K562 (cell line): Measurements from ENCODE around the gene THEM5. TPM values are rescaled to one million over a fixed set of nuclear protein-coding genes. Genes with fewer than 3 reads are reported as not detected.

ENCODE experiments used
- ATAC-seq: fragments of 200-7000 bp; cut with Tn5 transposase; 3 replicates; pipeline ENCODE4 v1.9.1; 2020; ENCODE audit warnings: moderate library complexity
- BruUV-seq: library from RNA; stranded (reverse); fragments of 400-500 nt; replicated peaks from 2 replicates; lab custom pipeline; 2021; lab: Mats Ljungman, UMichigan
- CTCF ChIA-PET: fragments of 300-600 bp; formaldehyde crosslinking; extraction: SDS; loops from one replicate; lab custom pipeline; 2021; ENCODE audit warnings: low intra/inter-chr PET ratio; lab: Yijun Ruan, JAX
- POLR2A ChIA-PET: fragments of 300-600, 350-650 bp; sonication (Branson Sonifier 250); formaldehyde crosslinking; extraction: SDS; loops from one replicate; lab custom pipeline; 2021; ENCODE audit warnings: antibody characterized with exemption, inconsistent platforms; lab: Yijun Ruan, JAX
- DNase-seq, 4 experiments: peaks; one replicate each; pipeline versions ENCODE4 v3.0.0 to v3.0.0-alpha.2; 2011 to 2018; ENCODE audit warnings: low spot score in 3 of 4, mixed read lengths in 3 of 4; ENCODE audit errors: extremely low read depth in 1 of 4
- FAIRE-seq: peaks from 2 replicates; lab custom pipeline; 2011; peaks lifted over from hg19 to GRCh38; lab: Jason Lieb, UNC
- H2AFZ ChIP-seq: 2 replicates; pipeline ENCODE4 v1.6.0; 2011; ENCODE audit warnings: low read depth, low read length, control low read depth, inconsistent platforms
- H3K27ac ChIP-seq: fragments of 200-600 bp; 3 replicates; pipeline ENCODE4 v1.8.0; 2011; ENCODE audit warnings: low read depth, mild to moderate bottlenecking, control low read depth, inconsistent platforms, low read length, moderate library complexity, mixed read lengths; ENCODE audit errors: extremely low read depth
- H3K27me3 ChIP-seq, 2 experiments: fragments of 300-600 bp in 1 of 2; 2 replicates in 1 of 2; 3 replicates in 1 of 2; pipeline versions ENCODE4 v1.6.0 to v1.8.0; 2011; ENCODE audit warnings: inconsistent platforms in 2 of 2, low read length in 2 of 2, mild to moderate bottlenecking in 1 of 2, mixed read lengths in 1 of 2, moderate library complexity in 1 of 2; ENCODE audit not compliant: control insufficient read depth in 2 of 2, insufficient read depth in 2 of 2
- H3K36me3 ChIP-seq: fragments of 300-600 bp; 3 replicates; pipeline ENCODE4 v1.8.0; 2011; ENCODE audit warnings: mild to moderate bottlenecking, low read length, inconsistent platforms; ENCODE audit not compliant: control insufficient read depth, insufficient read depth
- H3K4me1 ChIP-seq, 2 experiments: fragments of 200-600 bp in 1 of 2; replicated peaks in 1 of 2; 2 replicates in 1 of 2; 3 replicates in 1 of 2; pipeline versions ENCODE4 v1.5.1 to v1.8.0; 2011; ENCODE audit warnings: inconsistent platforms in 2 of 2, low read length in 2 of 2, mild to moderate bottlenecking in 1 of 2, mixed read lengths in 1 of 2, moderate library complexity in 1 of 2; ENCODE audit not compliant: control insufficient read depth in 2 of 2, insufficient read depth in 2 of 2
- H3K4me2 ChIP-seq: 2 replicates; pipeline ENCODE4 v1.6.1; 2011; ENCODE audit warnings: low read length, control low read depth, inconsistent platforms, mixed read lengths; ENCODE audit not compliant: insufficient read depth
- H3K4me3 ChIP-seq: fragments of 200-600 bp; sonication (generic), shearing (Covaris generic); 2 replicates; pipeline ENCODE4 v1.5.1; 2016; ENCODE audit warnings: control low read depth, inconsistent platforms
- H3K79me2 ChIP-seq: fragments of 200-600 bp; 3 replicates; pipeline ENCODE4 v1.8.0; 2011; ENCODE audit warnings: low read length, inconsistent platforms; ENCODE audit not compliant: control insufficient read depth, insufficient read depth
- H3K9ac ChIP-seq, 2 experiments: 2 replicates each; pipeline versions ENCODE4 v1.6.0 to v1.6.1; 2011; ENCODE audit warnings: low read depth in 2 of 2, low read length in 2 of 2, control low read depth in 1 of 2, inconsistent platforms in 1 of 2, mild to moderate bottlenecking in 1 of 2, mixed read lengths in 1 of 2; ENCODE audit not compliant: insufficient read depth in 1 of 2
- H3K9me1 ChIP-seq: one replicate; pipeline ENCODE4 v1.6.0; 2011; ENCODE audit warnings: inconsistent platforms, mild to moderate bottlenecking, low read length, moderate library complexity; ENCODE audit not compliant: control insufficient read depth, insufficient read depth
- H3K9me3 ChIP-seq: replicated peaks from 2 replicates; pipeline ENCODE4 v1.5.1; 2011; ENCODE audit warnings: low read depth, low read length, inconsistent platforms; ENCODE audit not compliant: control insufficient read depth, insufficient read depth
- H4K20me1 ChIP-seq: replicated peaks from 2 replicates; pipeline ENCODE4 v1.6.1; 2011; ENCODE audit warnings: low read length, inconsistent platforms, mixed read lengths; ENCODE audit not compliant: control insufficient read depth, insufficient read depth
- ATF1 ChIP-seq, 2 experiments: fragments of 450-650 bp in 1 of 2; IDR thresholded peaks; 2 replicates each; pipeline ENCODE4 v1.6.1; 2016; ENCODE audit warnings: missing compliant biosample characterization in 1 of 2, missing genetic modification characterization in 1 of 2
- BRD9 ChIP-seq: fragments of 450-650 bp; IDR thresholded peaks from 2 replicates; pipeline ENCODE4 v1.6.1; 2018; ENCODE audit warnings: low read depth; ENCODE audit not compliant: partially characterized antibody
- KHSRP ChIP-seq: fragments of 450-650 bp; IDR thresholded peaks from 2 replicates; pipeline ENCODE4 v1.6.1; 2017
- SOX6 ChIP-seq: fragments of 450-650 bp; IDR thresholded peaks from 2 replicates; pipeline ENCODE4 v1.6.1; 2014; ENCODE audit warnings: mild to moderate bottlenecking
- ZNF12 ChIP-seq: sonication (generic); formaldehyde crosslinking; IDR thresholded peaks from 2 replicates; pipeline ENCODE4 v1.4.0; 2020; ENCODE audit warnings: mild to moderate bottlenecking, missing genetic modification reagents
- ZNF274 ChIP-seq: IDR thresholded peaks from 2 replicates; pipeline ENCODE4 v1.6.1; 2011; ENCODE audit warnings: low read depth, mild to moderate bottlenecking, low read length, moderate library complexity, borderline replicate concordance
- ZNF398 ChIP-seq: fragments of 250-450 bp; sonication (Bioruptor Pico); IDR thresholded peaks from 2 replicates; pipeline ENCODE4 v1.8.0; 2021; ENCODE audit warnings: moderate library complexity, mild to moderate bottlenecking, inconsistent platforms
- ZNF586 ChIP-seq: fragments of 450-650 bp; formaldehyde crosslinking; conservative IDR thresholded peaks from 2 replicates; pipeline ENCODE4 v1.4.0; 2020; ENCODE audit warnings: mild to moderate bottlenecking, moderate library complexity
- ZNF780A ChIP-seq: fragments of 250-450 bp; sonication (Bioruptor Pico); IDR thresholded peaks from 2 replicates; pipeline ENCODE4 v1.5.0; 2021; ENCODE audit warnings: mild to moderate bottlenecking
- WGBS: fragments of 100-300 bp; shearing (Covaris generic); methylation state at CpG from one replicate; pipeline ENCODE4 v1.1.6; 2016; ENCODE audit warnings: low coverage, mixed read lengths; ENCODE audit not compliant: insufficient coverage; ENCODE audit errors: missing lambda C conversion rate; 5-methylcytosine and 5-hydroxymethylcytosine counted together
- in situ Hi-C: fragments of 300-500 bp; cut with MboI; formaldehyde crosslinking; loops from 4 replicates; pipeline ENCODE4 v1.15.0; 2018; ENCODE audit warnings: inconsistent platforms, mixed read lengths
- intact Hi-C: fragments of 100-400 bp; cut with micrococcal nuclease; formaldehyde crosslinking; loops from 2 replicates; pipeline ENCODE4 v1.14.2; 2022
- polyA plus RNA-seq, 8 experiments: library from polyadenylated mRNA; depleted of rRNA in 4 of 8; stranded (reverse) in 5 of 8; unstranded in 3 of 8; fragments of >200 nt; fragmentation: Nextera tagmentation in 2 of 8; fragmentation: Illumina TruSeq in 1 of 8; extraction: Ambion mirVana in 2 of 8; extraction: Trizol in 1 of 8; gene quantifications; 2 replicates each; pipeline versions ENCODE4 v1.2.1 to v1.2.3, GENCODE V29; 2011 to 2014; ENCODE audit warnings: inconsistent platforms in 1 of 8, missing spikeins in 1 of 8
- total RNA-seq, 7 experiments: library from RNA; depleted of rRNA in 6 of 7; stranded (reverse); fragments of >200 nt in 6 of 7; fragmentation: Illumina TruSeq in 2 of 7; extraction: Trizol in 2 of 7; gene quantifications; 2 replicates each; pipeline versions ENCODE4 v1.2.1 to v1.2.3, GENCODE V29; 2011 to 2021; ENCODE audit warnings: low replicate concordance in 1 of 7
- TF ChIP-seq, protein P1 (sequence below): sonication (generic); formaldehyde crosslinking; IDR thresholded peaks from 2 replicates; pipeline ENCODE4 v1.8.0; 2022; ENCODE audit warnings: mild to moderate bottlenecking, missing genetic modification reagents

The THEM5 gene
- total and polyA plus RNA-seq, 9 of the 15 experiments (the other 6 are each of a cell fraction or from before 2014, with no cell fraction given), result not detected

GRCh38 chr1:151819976-151820623, 33.4 kb downstream of the THEM5 start:
- Histone ChIP-seq H3K9ac (no peak overlapping the region), H3K9me3 (no peaks in the 10 kb centered on the region), H3K4me1 (peaks cover 0 to 3% of the 10 kb centered on the region in 2 experiments; a peak in 2 of 5 replicates), H3K4me3 (no peak overlapping the region), H3K9me1 (no peaks in the 10 kb centered on the region), H3K27ac (no peak overlapping the region), H3K79me2 (no peaks in the 10 kb centered on the region), H3K27me3 (peaks cover 62 to 82% of the 10 kb centered on the region in 2 experiments), H4K20me1 (peaks cover 9% of the 10 kb centered on the region; the same call in 1 of the 2 replicates), H3K4me2 (no peak overlapping the region), H2AFZ (no peak overlapping the region), H3K36me3 (no peaks in the 10 kb centered on the region)
- WGBS, result 5% methylated on average over 6 of the region's 7 CpGs
- FAIRE-seq (no peak), DNase-seq (no peak), ATAC-seq (no peak)
- in situ Hi-C loops (no loop called here), intact Hi-C loops (no loop called here)
- no TSS peak for BruUV-seq
- TF ChIP-seq ZNF586 (CRISPR knock-in tag) (no peak), SOX6 (no peak), ATF1 (CRISPR knock-in tag; IDR thresholded peaks at IDR 0.05) (no peak), ATF1 (tag; IDR thresholded peaks at IDR 0.05) (no peak), BRD9 (no peak), KHSRP (no peak), ZNF780A (no peak), ZNF12 (CRISPR knock-in tag) (no peak), ZNF274 (no peak), ZNF398 (CRISPR knock-in tag) (no peak)
- TF ChIP-seq, protein P1, sequence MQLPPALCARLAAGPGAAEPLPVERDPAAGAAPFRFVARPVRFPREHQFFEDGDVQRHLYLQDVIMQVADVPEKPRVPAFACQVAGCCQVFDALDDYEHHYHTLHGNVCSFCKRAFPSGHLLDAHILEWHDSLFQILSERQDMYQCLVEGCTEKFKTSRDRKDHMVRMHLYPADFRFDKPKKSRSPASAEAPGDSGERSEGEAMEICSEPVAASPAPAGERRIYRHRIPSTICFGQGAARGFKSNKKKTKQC (CRISPR knock-in tag), result no peak
- ChIA-PET POLR2A (interaction anchor here (1.0 to 1.1 kb wide), 2 partner anchors 10 to 13 kb away, joined by 3 read pairs; no protein-coding TSS in a partner anchor), CTCF (no interaction called here)
